Colonic mucosa (tissue), 4 donors: ENCODE measurements around the gene LRRC14B. TPM values are rescaled to one million over a fixed set of nuclear protein-coding genes. Genes with fewer than 3 reads are reported as not detected.

Experiments used
- DNase-seq: peaks from one replicate; pipeline ENCODE4 v3.0.0-alpha.2; 2020
- H3K27ac ChIP-seq: fragments of 200-600 bp; one replicate; pipeline ENCODE4 v1.8.0; 2021
- H3K27me3 ChIP-seq: fragments of 200-600 bp; one replicate; pipeline ENCODE4 v1.8.0; 2021
- H3K36me3 ChIP-seq: fragments of 200-600 bp; one replicate; pipeline ENCODE4 v1.8.0; 2021
- H3K4me1 ChIP-seq: fragments of 200-600 bp; one replicate; pipeline ENCODE4 v1.8.0; 2021; ENCODE audit warnings: mild to moderate bottlenecking
- H3K4me3 ChIP-seq: fragments of 200-600 bp; one replicate; pipeline ENCODE4 v1.8.0; 2021
- H3K9ac ChIP-seq, 2 donors: one replicate each; pipeline ENCODE4 v1.7.0; 2013; ENCODE audit warnings: control low read depth in 2 of 2, low read depth in 2 of 2, low read length in 2 of 2
- H3K9me3 ChIP-seq: fragments of 200-600 bp; one replicate; pipeline ENCODE4 v1.8.0; 2021
- intact Hi-C: fragments of 100-400 bp; cut with DNase I; formaldehyde crosslinking; loops from one replicate; pipeline ENCODE4 v1.14.1; 2022
- total RNA-seq, 2 donors: library from RNA; stranded (reverse); fragmentation: NEBNext Ultra II Directional in 1 of 2; extraction: Animal tissue kit (Norgen Biotek cat#: 25700) in 1 of 2; gene quantifications; one replicate each; pipeline ENCODE4 v1.2.1, GENCODE V29; 2021
- TF ChIP-seq, protein P1 (sequence below): fragments of 200-600 bp; IDR thresholded peaks from one replicate; pipeline ENCODE4 v1.8.0; 2022; ENCODE audit warnings: antibody characterized with exemption, mild to moderate bottlenecking
- donor health status: healthy.
- donor health status: DM: no; HTN: no; CAD: no.
- donor health status: DM: no; HTN: no; CAD: no.

The LRRC14B gene
- total RNA-seq, 2 donors from 2014 or later = not detected

DNA sequence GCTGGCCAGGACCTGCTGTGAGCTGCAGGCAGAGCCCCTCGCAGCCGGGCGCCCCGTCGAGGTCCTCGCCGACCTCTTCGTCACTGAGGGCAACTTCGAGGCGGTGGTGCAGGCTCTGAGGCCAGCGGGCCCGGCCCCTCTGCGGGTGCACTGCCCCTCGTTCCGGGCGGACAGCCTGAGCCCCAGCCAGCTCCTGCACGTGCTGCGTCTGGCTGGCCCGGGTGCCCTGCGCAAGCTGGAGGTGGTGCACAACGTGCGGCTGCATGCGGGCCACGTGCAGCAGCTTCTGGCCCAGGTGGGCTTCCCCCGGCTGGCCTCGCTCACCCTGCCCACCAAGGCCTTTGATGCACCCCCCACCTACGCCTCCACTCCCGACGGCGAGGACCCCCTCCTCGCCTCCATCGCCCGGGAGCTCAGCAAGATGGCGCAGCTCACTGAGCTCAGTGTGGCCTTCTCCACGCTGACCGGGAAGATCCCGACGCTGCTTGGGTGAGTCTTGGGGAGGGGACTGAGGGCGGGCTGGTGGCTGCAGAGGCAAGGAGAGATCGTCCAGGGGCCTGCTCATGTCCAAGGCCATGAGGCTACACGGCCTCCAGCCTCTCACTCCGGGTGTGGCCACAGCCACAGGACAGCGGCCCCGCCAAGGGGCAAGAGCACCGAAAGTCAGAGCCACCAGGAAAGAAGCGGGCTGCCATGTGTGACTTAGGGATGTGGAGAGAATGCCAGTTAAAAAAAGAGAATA, 825 bp downstream of the LRRC14B start:
- no peak for DNase-seq
- H3K4me3 ChIP-seq = no peak overlapping the region
- no peak overlapping the region for H3K27ac ChIP-seq
- H3K9ac ChIP-seq = no peak overlapping the region
- TF ChIP-seq, protein P1, sequence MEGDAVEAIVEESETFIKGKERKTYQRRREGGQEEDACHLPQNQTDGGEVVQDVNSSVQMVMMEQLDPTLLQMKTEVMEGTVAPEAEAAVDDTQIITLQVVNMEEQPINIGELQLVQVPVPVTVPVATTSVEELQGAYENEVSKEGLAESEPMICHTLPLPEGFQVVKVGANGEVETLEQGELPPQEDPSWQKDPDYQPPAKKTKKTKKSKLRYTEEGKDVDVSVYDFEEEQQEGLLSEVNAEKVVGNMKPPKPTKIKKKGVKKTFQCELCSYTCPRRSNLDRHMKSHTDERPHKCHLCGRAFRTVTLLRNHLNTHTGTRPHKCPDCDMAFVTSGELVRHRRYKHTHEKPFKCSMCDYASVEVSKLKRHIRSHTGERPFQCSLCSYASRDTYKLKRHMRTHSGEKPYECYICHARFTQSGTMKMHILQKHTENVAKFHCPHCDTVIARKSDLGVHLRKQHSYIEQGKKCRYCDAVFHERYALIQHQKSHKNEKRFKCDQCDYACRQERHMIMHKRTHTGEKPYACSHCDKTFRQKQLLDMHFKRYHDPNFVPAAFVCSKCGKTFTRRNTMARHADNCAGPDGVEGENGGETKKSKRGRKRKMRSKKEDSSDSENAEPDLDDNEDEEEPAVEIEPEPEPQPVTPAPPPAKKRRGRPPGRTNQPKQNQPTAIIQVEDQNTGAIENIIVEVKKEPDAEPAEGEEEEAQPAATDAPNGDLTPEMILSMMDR = no peak
- H3K9me3 ChIP-seq = no peaks in the 10 kb centered on the region
- intact Hi-C loops = no loop called here
- no peaks in the 10 kb centered on the region for H3K4me1 ChIP-seq
- no peaks in the 10 kb centered on the region for H3K36me3 ChIP-seq
- peaks cover 8% of the 10 kb centered on the region for H3K27me3 ChIP-seq

DNA sequence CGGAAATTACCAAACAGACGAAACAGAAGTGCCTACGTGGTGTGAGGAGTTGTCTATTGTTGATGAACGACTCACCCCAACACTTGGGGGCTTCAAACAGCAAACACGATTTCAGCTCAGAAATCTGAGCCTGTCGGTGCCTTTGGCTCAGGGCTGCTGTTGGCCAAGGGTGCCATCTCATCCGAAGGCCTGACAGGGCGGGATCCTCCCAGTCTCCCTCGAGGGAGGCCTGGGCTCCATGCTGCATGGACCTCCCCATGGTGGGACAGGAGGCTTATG, 1.3 kb downstream of the LRRC14B start:
- intact Hi-C loops = no loop called here

DNA sequence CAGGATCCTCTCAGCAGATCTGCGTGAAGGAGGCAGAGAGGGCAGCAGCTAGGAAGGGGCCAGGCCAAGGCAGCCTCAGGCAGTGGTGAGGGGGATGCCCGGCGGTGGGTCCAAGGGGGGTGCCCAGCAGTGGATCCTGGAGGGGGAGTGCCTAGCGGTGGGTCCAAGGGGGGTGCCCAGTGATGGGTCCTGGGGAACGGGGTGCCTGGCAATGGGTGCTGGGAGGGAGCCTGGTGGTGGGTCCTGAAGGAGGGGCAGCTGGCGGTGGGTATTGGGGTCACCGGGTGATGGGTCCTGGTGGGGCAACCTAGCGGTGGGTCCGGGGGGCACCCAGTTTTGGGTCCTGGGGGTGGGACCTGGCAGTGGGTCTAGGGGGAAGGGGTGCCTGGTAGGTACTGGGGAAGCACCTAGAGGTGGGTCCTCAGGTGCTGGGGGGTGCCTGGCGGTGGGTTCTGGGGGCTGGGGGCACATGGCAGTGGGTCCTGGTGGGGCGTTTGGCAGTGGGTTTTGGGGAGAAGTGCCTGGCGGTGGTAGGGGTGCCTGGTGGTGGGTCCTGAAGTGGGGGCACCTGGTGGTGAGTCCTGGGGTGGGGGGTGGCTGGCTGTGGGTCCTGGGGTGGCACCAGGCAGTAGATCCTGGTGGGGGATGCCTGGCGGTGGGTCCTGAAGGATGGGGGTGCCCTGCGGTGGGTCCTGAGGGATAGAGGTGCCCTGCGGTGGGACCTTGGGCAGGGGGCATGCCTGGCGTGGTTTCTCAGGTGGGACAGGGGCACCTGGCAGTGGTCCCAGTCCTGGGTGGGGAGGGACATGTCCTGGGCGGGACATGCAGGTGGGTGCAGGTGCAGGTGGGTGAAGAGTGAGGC, 1.9 kb downstream of the LRRC14B start:
- Histone ChIP-seq H3K4me3 (no peak overlapping the region), H3K4me1 (no peaks in the 10 kb centered on the region), H3K9me3 (no peaks in the 10 kb centered on the region), H3K9ac (no peak overlapping the region), H3K36me3 (no peaks in the 10 kb centered on the region), H3K27ac (no peak overlapping the region), H3K27me3 (peaks cover 8% of the 10 kb centered on the region)
- DNase-seq = no peak
- TF ChIP-seq, protein P1 = no peak
- intact Hi-C loops = no loop called here

More for the DNA sequence above, 1.3 kb downstream of the LRRC14B start:
- DNase-seq = no peak
- H3K36me3 ChIP-seq = no peaks in the 10 kb centered on the region
- H3K9me3 ChIP-seq = no peaks in the 10 kb centered on the region
- no peak overlapping the region for H3K27ac ChIP-seq
- no peak overlapping the region for H3K4me3 ChIP-seq
- TF ChIP-seq, protein P1 = no peak
- no peaks in the 10 kb centered on the region for H3K4me1 ChIP-seq
- peaks cover 8% of the 10 kb centered on the region for H3K27me3 ChIP-seq
- H3K9ac ChIP-seq = no peak overlapping the region

- TF ChIP-seq, protein P1 = no peak
- intact Hi-C loops = no loop called here
- DNase-seq = no peak
Measured at GRCh38 chr5:194102-194501, 2.8 kb downstream of the LRRC14B start.

GRCh38 chr5:194603-195209, 3.4 kb downstream of the LRRC14B start:
- Histone ChIP-seq H3K9me3 (no peaks in the 10 kb centered on the region), H3K36me3 (no peaks in the 10 kb centered on the region), H3K27ac (no peak overlapping the region), H3K9ac (no peak overlapping the region), H3K4me1 (no peaks in the 10 kb centered on the region), H3K4me3 (no peak overlapping the region), H3K27me3 (peaks cover 8% of the 10 kb centered on the region)
- TF ChIP-seq, protein P1 = no peak
- intact Hi-C loops = no loop called here
- DNase-seq = no peak

More at GRCh38 chr5:194102-194501, 2.8 kb downstream of the LRRC14B start:
- H3K27ac ChIP-seq = no peak overlapping the region
- no peaks in the 10 kb centered on the region for H3K4me1 ChIP-seq
- no peak overlapping the region for H3K9ac ChIP-seq
- H3K9me3 ChIP-seq = no peaks in the 10 kb centered on the region
- H3K4me3 ChIP-seq = no peak overlapping the region
- no peaks in the 10 kb centered on the region for H3K36me3 ChIP-seq
- H3K27me3 ChIP-seq = peaks cover 8% of the 10 kb centered on the region
